K562 (cell line): ENCODE measurements around the gene PLCD4.

Experiments
- CBFB ChIP-seq: sonication (generic); formaldehyde crosslinking; IDR thresholded peaks from 2 replicates; pipeline ENCODE4 v1.4.0; 2020; ENCODE audit warnings: mild to moderate bottlenecking, missing genetic modification reagents
- CTCF ChIP-seq, 3 experiments: IDR thresholded peaks in 2 of 3; conservative IDR thresholded peaks in 1 of 3; 2 replicates each; pipeline ENCODE4 v1.5.1; 2011 to 2012; ENCODE audit warnings: low read length in 3 of 3, mild to moderate bottlenecking in 3 of 3, control low read depth in 2 of 3, improper control_type of control experiment in 1 of 3, inconsistent platforms in 1 of 3, low read depth in 1 of 3, mixed read lengths in 1 of 3, moderate library complexity in 1 of 3; ENCODE audit not compliant: insufficient read depth in 2 of 3
- MTA2 ChIP-seq: fragments of 450-650 bp; IDR thresholded peaks from 2 replicates; pipeline ENCODE4 v1.6.1; 2016; ENCODE audit warnings: low read depth
- NFRKB ChIP-seq: fragments of 450-650 bp; IDR thresholded peaks from 2 replicates; pipeline ENCODE4 v1.6.1; 2016; ENCODE audit warnings: low read depth
- ZNF764 ChIP-seq: fragments of 250-450 bp; sonication (Bioruptor Pico); IDR thresholded peaks from 2 replicates; pipeline ENCODE4 v1.4.0; 2020; ENCODE audit warnings: low read depth, mild to moderate bottlenecking, moderate library complexity

DNA sequence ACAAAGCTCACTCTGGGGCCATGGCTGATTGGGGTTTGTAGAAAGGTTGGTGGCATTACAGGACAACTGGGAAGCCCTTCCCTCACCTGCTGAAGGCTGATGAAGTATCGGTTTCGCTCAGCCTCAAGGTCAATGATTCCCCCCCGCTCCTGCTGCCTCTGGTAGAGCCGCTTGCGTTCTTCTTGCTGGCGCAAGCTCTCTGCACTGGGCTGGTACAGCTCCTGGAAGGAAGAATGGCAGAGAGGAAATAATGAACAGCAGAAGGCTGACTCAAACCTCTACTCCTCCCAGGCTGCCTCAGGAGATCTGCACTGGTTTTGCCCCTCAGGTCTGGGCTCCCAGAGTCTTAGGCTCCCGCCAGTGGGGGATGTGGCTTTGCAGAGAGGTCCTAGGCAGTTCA is 57.0 kb downstream of the PLCD4 start:
- TF ChIP-seq ZNF764, result no peak
- TF ChIP-seq MTA2, result no peak
- TF ChIP-seq CTCF (IDR thresholded peaks at IDR 0.05 in 2 of 3, conservative IDR thresholded peaks at IDR 0.05 in 1 of 3; ENCODE audit: insufficient read depth in 2 of 3, low read depth in 1 of 3, low read length in 3 of 3), result no peak
- TF ChIP-seq CBFB (CRISPR knock-in tag), result no peak
- no peak for TF ChIP-seq NFRKB
